HL-60 (cell line): ENCODE data around the gene ZBTB33.

ENCODE experiments used
- CTCF ChIP-seq: IDR thresholded peaks from one replicate; pipeline ENCODE4 v1.5.1; 2011; ENCODE audit warnings: low read length, control low read depth, inconsistent platforms; ENCODE audit not compliant: insufficient read depth
- POLR2AphosphoS5 ChIP-seq: IDR thresholded peaks from 2 replicates; pipeline ENCODE4 v1.6.1; 2012; ENCODE audit warnings: low read depth

- TF ChIP-seq CTCF: no peak
- TF ChIP-seq POLR2AphosphoS5: no peak
These were observed 50.9 kb downstream of the ZBTB33 start for GRCh38 chrX:120301497-120301896.
